Choroid plexus epithelial cell (primary cell): ENCODE results near the gene ATF6B.

Experiments used
- DNase-seq: peaks from one replicate; pipeline ENCODE4 v3.0.0-alpha.2; 2010; ENCODE audit warnings: low read depth
- H3K4me3 ChIP-seq: 2 replicates; pipeline ENCODE4 v1.5.1; 2011; ENCODE audit warnings: low read depth, mild to moderate bottlenecking, control low read depth, low read length, moderate library complexity
- CTCF ChIP-seq: conservative IDR thresholded peaks from 2 replicates; pipeline ENCODE4 v1.5.1; 2011; ENCODE audit warnings: low read depth, mild to moderate bottlenecking, control low read depth, inconsistent platforms, low read length, moderate library complexity

ATF6B gene

GRCh38 chr6:32116674-32117073 is 11.4 kb downstream of the ATF6B start:
- peak; percentile 61 for TF ChIP-seq CTCF
- peak; percentile 28 for DNase-seq
- no peak overlapping the region for H3K4me3 ChIP-seq

GRCh38 chr6:32115623-32116022 is 12.4 kb downstream of the ATF6B start:
- H3K4me3 ChIP-seq, result no peak overlapping the region
- DNase-seq, result no peak
- TF ChIP-seq CTCF, result no peak

GRCh38 chr6:32114796-32115195 is 13.2 kb downstream of the ATF6B start:
- H3K4me3 ChIP-seq, result no peak overlapping the region
- TF ChIP-seq CTCF, result no peak
- DNase-seq, result peak; percentile 56

- peak; percentile 71 for TF ChIP-seq CTCF
- DNase-seq, result peak; percentile 94
- H3K4me3 ChIP-seq, result no peak overlapping the region
Measured at GRCh38 chr6:32113386-32114352, 14.4 kb downstream of the ATF6B start.

GRCh38 chr6:32112431-32112980 is 15.5 kb downstream of the ATF6B start:
- H3K4me3 ChIP-seq, result no peak overlapping the region
- TF ChIP-seq CTCF, result no peak
- DNase-seq, result no peak

- no peak for DNase-seq
- no peak for TF ChIP-seq CTCF
Measured at GRCh38 chr6:32111424-32112066, 16.5 kb downstream of the ATF6B start.

More at GRCh38 chr6:32111424-32112066, 16.5 kb downstream of the ATF6B start:
- no peak overlapping the region for H3K4me3 ChIP-seq
